Tibial nerve (tissue), 4 donors: ENCODE data around the gene ERBB3. TPM values are rescaled to one million over a fixed set of nuclear protein-coding genes. Genes with fewer than 3 reads are reported as not detected.

ENCODE experiments used
- DNase-seq, 2 donors: peaks; one replicate each; pipeline ENCODE4 v3.0.0-alpha.2; 2019; ENCODE audit warnings: low spot score in 2 of 2
- H3K27ac ChIP-seq, 4 donors: fragments of 200-600 bp; sonication (generic) in 3 of 4; one replicate each; pipeline ENCODE4 v1.5.1; 2017 to 2019; ENCODE audit warnings: mild to moderate bottlenecking in 1 of 4
- H3K27me3 ChIP-seq, 2 donors: fragments of 200-600 bp; sonication (generic) in 1 of 2; one replicate each; pipeline versions ENCODE4 v1.5.1 to v1.6.0; 2017 to 2019
- H3K36me3 ChIP-seq, 3 donors: fragments of 200-600 bp; sonication (generic); one replicate each; pipeline ENCODE4 v1.5.1; 2018 to 2019
- H3K4me1 ChIP-seq, 4 donors: fragments of 200-600 bp; sonication (generic) in 3 of 4; one replicate each; pipeline ENCODE4 v1.5.1; 2017 to 2019
- H3K4me3 ChIP-seq, 4 donors: fragments of 200-600 bp; sonication (generic) in 3 of 4; one replicate each; pipeline ENCODE4 v1.5.1; 2017 to 2019; ENCODE audit warnings: mild to moderate bottlenecking in 1 of 4, moderate library complexity in 1 of 4
- H3K9me3 ChIP-seq, 4 donors: fragments of 200-600 bp; sonication (generic) in 3 of 4; one replicate each; pipeline ENCODE4 v1.5.1; 2017 to 2019
- EP300 ChIP-seq, 2 donors: sonication (generic); formaldehyde crosslinking; IDR thresholded peaks; one replicate each; pipeline ENCODE4 v1.6.1; 2017; ENCODE audit warnings: antibody characterized with exemption in 2 of 2, mild to moderate bottlenecking in 1 of 2
- POLR2A ChIP-seq, 2 donors: fragments of 450-650 bp; IDR thresholded peaks; one replicate each; pipeline ENCODE4 v1.6.1; 2017; ENCODE audit warnings: antibody characterized with exemption in 2 of 2, mild to moderate bottlenecking in 2 of 2, moderate library complexity in 2 of 2
- WGBS, 2 donors: methylation state at CpG; one replicate each; pipeline ENCODE4 v1.1.5; 2018; 5-methylcytosine and 5-hydroxymethylcytosine counted together
- total RNA-seq, 4 donors: library from RNA; depleted of rRNA; stranded (reverse); fragments of >200 nt; gene quantifications; one replicate each; pipeline ENCODE4 v1.1.0, GENCODE V29; 2016
- TF ChIP-seq, protein P1 (sequence below), 5 experiments: fragments of 200-600 bp in 3 of 5; fragments of 450-650 bp in 2 of 5; sonication (generic) in 3 of 5; IDR thresholded peaks; one replicate each; pipeline ENCODE4 v1.5.1; 2016 to 2019; ENCODE audit warnings: antibody characterized with exemption in 5 of 5, mild to moderate bottlenecking in 3 of 5, moderate library complexity in 2 of 5

The ERBB3 gene
- total RNA-seq, 4 donors from 2014 or later: 90.6 to 165 (median 99.8) TPM

GRCh38 chr12:56103066-56103711, 23.2 kb downstream of the ERBB3 start:
- Histone ChIP-seq H3K27me3 (no peaks in the 10 kb centered on the region), H3K9me3 (no peaks in the 10 kb centered on the region), H3K4me1 (peaks cover 0 to 34% (median 19%) of the 10 kb centered on the region in 4 donors), H3K4me3 (peak overlapping the region in 3 of 4 donors; percentile 53 to 96 (median 62)), H3K27ac (peak overlapping the region; percentile 50 to 95 (median 86)), H3K36me3 (peaks cover 0 to 51% (median 7%) of the 10 kb centered on the region in 3 donors)
- TF ChIP-seq POLR2A (IDR thresholded peaks at IDR 0.05): no peak
- TF ChIP-seq, protein P1, sequence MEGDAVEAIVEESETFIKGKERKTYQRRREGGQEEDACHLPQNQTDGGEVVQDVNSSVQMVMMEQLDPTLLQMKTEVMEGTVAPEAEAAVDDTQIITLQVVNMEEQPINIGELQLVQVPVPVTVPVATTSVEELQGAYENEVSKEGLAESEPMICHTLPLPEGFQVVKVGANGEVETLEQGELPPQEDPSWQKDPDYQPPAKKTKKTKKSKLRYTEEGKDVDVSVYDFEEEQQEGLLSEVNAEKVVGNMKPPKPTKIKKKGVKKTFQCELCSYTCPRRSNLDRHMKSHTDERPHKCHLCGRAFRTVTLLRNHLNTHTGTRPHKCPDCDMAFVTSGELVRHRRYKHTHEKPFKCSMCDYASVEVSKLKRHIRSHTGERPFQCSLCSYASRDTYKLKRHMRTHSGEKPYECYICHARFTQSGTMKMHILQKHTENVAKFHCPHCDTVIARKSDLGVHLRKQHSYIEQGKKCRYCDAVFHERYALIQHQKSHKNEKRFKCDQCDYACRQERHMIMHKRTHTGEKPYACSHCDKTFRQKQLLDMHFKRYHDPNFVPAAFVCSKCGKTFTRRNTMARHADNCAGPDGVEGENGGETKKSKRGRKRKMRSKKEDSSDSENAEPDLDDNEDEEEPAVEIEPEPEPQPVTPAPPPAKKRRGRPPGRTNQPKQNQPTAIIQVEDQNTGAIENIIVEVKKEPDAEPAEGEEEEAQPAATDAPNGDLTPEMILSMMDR (IDR thresholded peaks at IDR 0.05): no peak
- TF ChIP-seq EP300 (IDR thresholded peaks at IDR 0.05): no peak
- no peak for DNase-seq
- 45 to 46% methylated on average over 6 of the region's 6 CpGs for WGBS, 2 donors

DNA sequence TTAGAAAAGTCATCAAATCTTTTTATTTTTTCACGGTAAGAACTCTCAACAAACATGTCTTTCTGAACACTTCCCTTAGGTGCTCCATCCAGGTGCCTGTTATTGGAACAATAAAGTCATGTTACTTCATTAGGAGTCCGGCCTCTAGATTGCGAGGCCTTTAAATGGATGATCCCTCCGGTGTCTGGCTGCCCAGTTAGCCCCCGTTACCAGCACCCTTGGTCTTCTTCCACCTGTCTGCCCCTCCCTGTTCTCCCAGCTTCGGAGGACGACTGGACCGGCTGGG, 23.8 kb downstream of the ERBB3 start:
- TF ChIP-seq EP300 (IDR thresholded peaks at IDR 0.05) (no peak), POLR2A (IDR thresholded peaks at IDR 0.05) (no peak)
- TF ChIP-seq, protein P1 (IDR thresholded peaks at IDR 0.05): no peak
- peak overlapping the region; percentile 53 to 96 (median 65) for H3K4me3 ChIP-seq
- no peaks in the 10 kb centered on the region for H3K27me3 ChIP-seq
- H3K36me3 ChIP-seq: peaks cover 0 to 51% (median 12%) of the 10 kb centered on the region in 3 donors
- H3K4me1 ChIP-seq: peaks cover 0 to 34% (median 19%) of the 10 kb centered on the region in 4 donors
- H3K9me3 ChIP-seq: no peaks in the 10 kb centered on the region
- 1 to 2% methylated on average over 8 of the region's 8 CpGs for WGBS, 2 donors
- DNase-seq: no peak
- H3K27ac ChIP-seq: peak overlapping the region; percentile 50 to 95 (median 86)

DNA sequence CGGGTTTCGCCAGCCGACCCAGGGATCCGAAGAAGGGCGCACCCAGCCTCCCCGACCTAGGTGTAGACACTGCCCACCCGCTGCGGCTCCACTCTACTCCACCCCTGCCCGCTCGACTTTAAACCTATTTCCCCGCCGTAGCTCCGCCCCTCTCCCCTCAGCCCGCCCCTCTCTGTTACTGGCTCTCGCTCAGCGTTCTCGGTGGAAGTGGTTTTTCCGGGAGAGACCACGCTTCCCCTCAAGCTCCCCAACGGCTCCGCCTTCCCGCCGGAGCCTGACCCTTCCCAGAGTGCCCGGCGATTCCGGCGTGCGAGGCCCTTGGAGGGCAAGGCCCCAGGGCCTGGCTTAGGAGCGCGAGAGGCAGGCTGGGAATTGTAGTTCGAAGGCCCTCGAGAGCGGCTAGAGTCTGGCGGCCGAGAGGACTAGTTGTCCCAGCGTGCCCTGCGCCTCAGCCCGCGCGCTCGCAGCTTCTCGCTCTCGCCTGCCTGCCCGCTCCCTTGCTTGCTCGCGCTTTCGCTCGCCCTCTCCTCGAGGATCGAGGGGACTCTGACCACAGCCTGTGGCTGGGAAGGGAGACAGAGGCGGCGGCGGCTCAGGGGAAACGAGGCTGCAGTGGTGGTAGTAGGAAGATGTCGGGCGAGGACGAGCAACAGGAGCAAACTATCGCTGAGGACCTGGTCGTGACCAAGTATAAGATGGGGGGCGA, 24.3 kb downstream of the ERBB3 start, which contains the start of gene PA2G4:
Gene PA2G4, plus strand, starts transcription at position 451 of the 706 bp plus-strand sequence. Its CDS starts 179 bp downstream, at position 630.
- 0% methylated on average over 49 to 55 of the region's 60 CpGs for WGBS, 2 donors
- Histone ChIP-seq H3K4me3 (peak within 1 kb of the TSS; percentile 53 to 96 (median 65)), H3K36me3 (peaks cover 0 to 51% (median 17%) of the 10 kb centered on the region in 3 donors), H3K27me3 (no peaks in the 10 kb centered on the region), H3K4me1 (peaks cover 0 to 34% (median 19%) of the 10 kb centered on the region in 4 donors), H3K9me3 (no peaks in the 10 kb centered on the region), H3K27ac (peak within 1 kb of the TSS; percentile 50 to 95 (median 86))
- TF ChIP-seq EP300 (IDR thresholded peaks at IDR 0.05) (peak; percentile 89 to 95), POLR2A (IDR thresholded peaks at IDR 0.05) (peak; percentile 35 to 84)
- TF ChIP-seq, protein P1 (IDR thresholded peaks at IDR 0.05): peak in 2 of 5 experiments; percentile 21 to 38
- peak; percentile 89 to 93 for DNase-seq

- peak overlapping the region in 3 of 4 donors; percentile 85 to 95 (median 87) for H3K27ac ChIP-seq
- peak overlapping the region; percentile 53 to 96 (median 59) for H3K4me3 ChIP-seq
- WGBS, 2 donors: 0 to 1% methylated on average over 39 of the region's 40 CpGs
- DNase-seq: no peak
- TF ChIP-seq POLR2A (IDR thresholded peaks at IDR 0.05) (no peak), EP300 (IDR thresholded peaks at IDR 0.05) (no peak)
- TF ChIP-seq, protein P1 (IDR thresholded peaks at IDR 0.05): no peak
- H3K4me1 ChIP-seq: peaks cover 0 to 34% (median 19%) of the 10 kb centered on the region in 4 donors
- no peaks in the 10 kb centered on the region for H3K27me3 ChIP-seq
- no peaks in the 10 kb centered on the region for H3K9me3 ChIP-seq
- H3K36me3 ChIP-seq: peaks cover 4 to 51% (median 24%) of the 10 kb centered on the region in 3 donors
Observed at GRCh38 chr12:56104815-56105608, 25.0 kb downstream of the ERBB3 start.
